Neural progenitor cell (in vitro differentiated cells): ENCODE measurements around the gene NOXO1.

Experiments used
- EZH2 ChIP-seq: fragments of 200-600 bp; sonication (generic); IDR thresholded peaks from 2 replicates; pipeline ENCODE4 v1.6.1; 2017; ENCODE audit warnings: antibody characterized with exemption, mild to moderate bottlenecking, moderate library complexity
- EZH2phosphoT487 ChIP-seq: fragments of 200-600 bp; sonication (generic); IDR thresholded peaks from 2 replicates; pipeline ENCODE4 v1.6.1; 2017; ENCODE audit warnings: antibody characterized with exemption
- TF ChIP-seq, protein P1 (sequence below): fragments of 200-600 bp; sonication (generic); IDR thresholded peaks from 2 replicates; pipeline ENCODE4 v1.5.1; 2017; ENCODE audit warnings: antibody characterized with exemption, mild to moderate bottlenecking

DNA sequence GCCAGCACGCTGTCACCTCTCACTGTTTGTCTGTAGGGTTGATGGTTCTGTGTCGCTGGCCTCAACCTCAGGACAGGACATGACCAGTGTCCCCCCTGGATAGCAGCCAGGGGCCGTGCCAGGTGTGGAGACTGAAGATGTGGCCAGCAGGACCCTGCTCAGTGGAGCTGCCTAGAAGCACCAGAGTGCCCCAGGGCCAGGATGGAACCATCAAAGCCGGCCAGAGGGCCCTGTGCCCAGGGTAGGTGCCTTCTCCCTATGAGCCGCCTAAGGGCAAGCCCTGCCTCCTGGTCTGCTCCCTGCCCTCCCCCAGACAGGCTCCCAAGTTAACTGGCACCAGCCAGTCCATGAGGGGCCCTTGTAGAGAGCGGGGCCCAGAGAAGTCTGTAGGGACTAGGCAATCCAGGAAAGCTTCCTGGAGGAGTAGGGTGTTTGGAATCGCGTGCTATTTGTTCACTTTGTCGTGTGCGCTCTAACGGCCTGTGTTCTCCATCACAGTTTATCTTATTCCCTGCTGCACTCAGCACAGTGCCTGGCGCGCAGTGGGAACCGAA is 22.5 kb downstream of the NOXO1 start:
- TF ChIP-seq, protein P1, sequence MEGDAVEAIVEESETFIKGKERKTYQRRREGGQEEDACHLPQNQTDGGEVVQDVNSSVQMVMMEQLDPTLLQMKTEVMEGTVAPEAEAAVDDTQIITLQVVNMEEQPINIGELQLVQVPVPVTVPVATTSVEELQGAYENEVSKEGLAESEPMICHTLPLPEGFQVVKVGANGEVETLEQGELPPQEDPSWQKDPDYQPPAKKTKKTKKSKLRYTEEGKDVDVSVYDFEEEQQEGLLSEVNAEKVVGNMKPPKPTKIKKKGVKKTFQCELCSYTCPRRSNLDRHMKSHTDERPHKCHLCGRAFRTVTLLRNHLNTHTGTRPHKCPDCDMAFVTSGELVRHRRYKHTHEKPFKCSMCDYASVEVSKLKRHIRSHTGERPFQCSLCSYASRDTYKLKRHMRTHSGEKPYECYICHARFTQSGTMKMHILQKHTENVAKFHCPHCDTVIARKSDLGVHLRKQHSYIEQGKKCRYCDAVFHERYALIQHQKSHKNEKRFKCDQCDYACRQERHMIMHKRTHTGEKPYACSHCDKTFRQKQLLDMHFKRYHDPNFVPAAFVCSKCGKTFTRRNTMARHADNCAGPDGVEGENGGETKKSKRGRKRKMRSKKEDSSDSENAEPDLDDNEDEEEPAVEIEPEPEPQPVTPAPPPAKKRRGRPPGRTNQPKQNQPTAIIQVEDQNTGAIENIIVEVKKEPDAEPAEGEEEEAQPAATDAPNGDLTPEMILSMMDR: no peak
- TF ChIP-seq EZH2: no peak
- TF ChIP-seq EZH2phosphoT487: no peak
